Cardiac muscle cell (in vitro differentiated cells and primary cell): ENCODE data around the gene CPT1A. TPM values are rescaled to one million over a fixed set of nuclear protein-coding genes. Genes with fewer than 3 reads are reported as not detected.

Source experiments
- DNase-seq, 2 donors: peaks; one replicate each; pipeline versions ENCODE4 v3.0.0 to v3.0.0-alpha.2; 2010 to 2017; ENCODE audit warnings: low read depth in 1 of 2, low spot score in 1 of 2
- H3K27ac ChIP-seq: fragments of 200-600 bp; sonication (generic); 2 replicates; pipeline ENCODE4 v1.5.1; 2016
- H3K27me3 ChIP-seq: fragments of 200-600 bp; sonication (generic); 2 replicates; pipeline ENCODE4 v1.6.0; 2016; ENCODE audit warnings: control low read depth
- H3K36me3 ChIP-seq: fragments of 200-600 bp; sonication (generic); 2 replicates; pipeline ENCODE4 v1.5.1; 2016; ENCODE audit warnings: control low read depth
- H3K4me1 ChIP-seq: fragments of 200-600 bp; sonication (generic); 2 replicates; pipeline ENCODE4 v1.8.1; 2017; ENCODE audit warnings: low read depth, mild to moderate bottlenecking, mixed run types
- H3K4me3 ChIP-seq: fragments of 200-600 bp; sonication (generic); 2 replicates; pipeline ENCODE4 v1.5.1; 2016; ENCODE audit warnings: mild to moderate bottlenecking
- H3K9me3 ChIP-seq: fragments of 200-600 bp; sonication (generic); 2 replicates; pipeline ENCODE4 v1.5.1; 2017; ENCODE audit warnings: low read depth, mild to moderate bottlenecking, control low read depth
- polyA plus RNA-seq: library from polyadenylated mRNA; unstranded; fragments of >200 nt; fragmentation: Nextera tagmentation; extraction: Ambion mirVana; gene quantifications from 2 replicates; pipeline ENCODE4 v1.2.1, GENCODE V29; 2016
- total RNA-seq: library from RNA; depleted of rRNA; stranded (reverse); fragments of >200 nt; gene quantifications from 2 replicates; pipeline ENCODE4 v1.2.3, GENCODE V29; 2016
- TF ChIP-seq, protein P1 (sequence below): IDR thresholded peaks from 2 replicates; pipeline ENCODE4 v1.5.1; 2012; ENCODE audit warnings: low read depth, mild to moderate bottlenecking, low read length

The CPT1A gene
- total and polyA plus RNA-seq, 2 experiments from 2014 or later = 2.1 to 7.4 TPM

DNA sequence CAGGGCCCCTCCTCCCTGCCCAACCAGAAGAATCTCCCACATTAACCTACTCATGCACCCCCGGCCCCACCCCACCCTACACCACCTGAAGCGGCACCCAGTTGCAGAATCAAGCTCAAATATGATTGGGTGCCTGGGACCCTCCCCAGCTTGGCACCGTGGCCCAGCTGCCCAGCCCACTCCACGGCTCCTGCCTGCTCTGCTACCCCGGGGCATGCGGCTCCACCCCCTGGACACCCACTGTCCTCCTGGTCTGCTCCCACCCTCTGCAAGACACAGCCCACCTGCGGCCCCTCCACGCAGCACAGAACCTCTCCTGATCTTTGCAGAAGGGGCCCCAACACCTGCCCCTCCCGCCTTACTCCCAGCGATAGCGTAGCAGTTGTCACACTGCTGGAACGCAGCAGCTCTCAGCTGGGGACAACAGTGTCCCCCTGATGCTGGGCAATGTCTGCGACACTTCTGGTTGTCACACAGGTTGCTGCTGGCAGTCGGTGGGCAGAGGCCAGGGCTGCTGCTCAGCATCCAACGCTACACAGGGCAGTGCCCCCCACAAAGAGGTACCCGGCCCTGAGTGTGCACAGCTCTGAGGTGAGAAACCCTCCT is 58.4 kb downstream of the CPT1A start:
- TF ChIP-seq, protein P1, sequence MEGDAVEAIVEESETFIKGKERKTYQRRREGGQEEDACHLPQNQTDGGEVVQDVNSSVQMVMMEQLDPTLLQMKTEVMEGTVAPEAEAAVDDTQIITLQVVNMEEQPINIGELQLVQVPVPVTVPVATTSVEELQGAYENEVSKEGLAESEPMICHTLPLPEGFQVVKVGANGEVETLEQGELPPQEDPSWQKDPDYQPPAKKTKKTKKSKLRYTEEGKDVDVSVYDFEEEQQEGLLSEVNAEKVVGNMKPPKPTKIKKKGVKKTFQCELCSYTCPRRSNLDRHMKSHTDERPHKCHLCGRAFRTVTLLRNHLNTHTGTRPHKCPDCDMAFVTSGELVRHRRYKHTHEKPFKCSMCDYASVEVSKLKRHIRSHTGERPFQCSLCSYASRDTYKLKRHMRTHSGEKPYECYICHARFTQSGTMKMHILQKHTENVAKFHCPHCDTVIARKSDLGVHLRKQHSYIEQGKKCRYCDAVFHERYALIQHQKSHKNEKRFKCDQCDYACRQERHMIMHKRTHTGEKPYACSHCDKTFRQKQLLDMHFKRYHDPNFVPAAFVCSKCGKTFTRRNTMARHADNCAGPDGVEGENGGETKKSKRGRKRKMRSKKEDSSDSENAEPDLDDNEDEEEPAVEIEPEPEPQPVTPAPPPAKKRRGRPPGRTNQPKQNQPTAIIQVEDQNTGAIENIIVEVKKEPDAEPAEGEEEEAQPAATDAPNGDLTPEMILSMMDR = no peak
- no peaks in the 10 kb centered on the region for H3K36me3 ChIP-seq

GRCh38 chr11:68782711-68783110 is 59.0 kb downstream of the CPT1A start:
- Histone ChIP-seq H3K4me3 (no peak overlapping the region), H3K27ac (no peak overlapping the region), H3K9me3 (no peaks in the 10 kb centered on the region), H3K36me3 (no peaks in the 10 kb centered on the region), H3K4me1 (peaks cover 8% of the 10 kb centered on the region), H3K27me3 (no peaks in the 10 kb centered on the region)
- TF ChIP-seq, protein P1 = no peak
- DNase-seq = no peak

More for the DNA sequence above, 58.4 kb downstream of the CPT1A start:
- H3K27me3 ChIP-seq = no peaks in the 10 kb centered on the region
- H3K4me3 ChIP-seq = no peak overlapping the region
- H3K9me3 ChIP-seq = no peaks in the 10 kb centered on the region
- no peak overlapping the region for H3K27ac ChIP-seq
- peaks cover 8% of the 10 kb centered on the region for H3K4me1 ChIP-seq
- DNase-seq = peak in 1 of 2 donors; percentile 59

DNA sequence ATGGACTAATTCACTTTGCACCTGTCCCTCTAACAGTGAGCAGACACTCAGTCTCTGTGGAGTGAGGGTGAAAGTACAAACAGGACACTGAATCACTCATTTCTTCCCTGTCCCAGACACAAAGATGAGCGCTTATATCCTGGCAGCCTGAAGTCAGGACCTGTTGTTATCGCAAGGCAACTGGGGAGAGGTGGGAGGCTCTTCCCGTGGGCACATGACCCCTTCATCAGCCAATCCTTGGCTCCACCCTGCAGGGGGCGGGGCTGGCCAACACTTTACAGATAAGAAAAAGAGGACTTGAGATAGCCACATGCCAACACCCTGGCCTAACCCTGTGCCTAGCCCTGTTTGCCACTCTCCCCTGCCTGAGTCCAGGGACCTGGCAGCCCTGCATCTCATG is 60.9 kb downstream of the CPT1A start:
- H3K36me3 ChIP-seq = no peaks in the 10 kb centered on the region
- peak; percentile 19 to 41 for DNase-seq
- H3K4me1 ChIP-seq = peaks cover 8% of the 10 kb centered on the region
- H3K27ac ChIP-seq = no peak overlapping the region
- no peaks in the 10 kb centered on the region for H3K9me3 ChIP-seq
- H3K4me3 ChIP-seq = no peak overlapping the region
- no peaks in the 10 kb centered on the region for H3K27me3 ChIP-seq
- TF ChIP-seq, protein P1 = no peak

GRCh38 chr11:68778205-68778604 is 63.5 kb downstream of the CPT1A start:
- Histone ChIP-seq H3K9me3 (no peaks in the 10 kb centered on the region), H3K27ac (no peak overlapping the region), H3K4me1 (peaks cover 2% of the 10 kb centered on the region), H3K4me3 (no peak overlapping the region), H3K36me3 (no peaks in the 10 kb centered on the region), H3K27me3 (no peaks in the 10 kb centered on the region)
- TF ChIP-seq, protein P1 = no peak
- no peak for DNase-seq

DNA sequence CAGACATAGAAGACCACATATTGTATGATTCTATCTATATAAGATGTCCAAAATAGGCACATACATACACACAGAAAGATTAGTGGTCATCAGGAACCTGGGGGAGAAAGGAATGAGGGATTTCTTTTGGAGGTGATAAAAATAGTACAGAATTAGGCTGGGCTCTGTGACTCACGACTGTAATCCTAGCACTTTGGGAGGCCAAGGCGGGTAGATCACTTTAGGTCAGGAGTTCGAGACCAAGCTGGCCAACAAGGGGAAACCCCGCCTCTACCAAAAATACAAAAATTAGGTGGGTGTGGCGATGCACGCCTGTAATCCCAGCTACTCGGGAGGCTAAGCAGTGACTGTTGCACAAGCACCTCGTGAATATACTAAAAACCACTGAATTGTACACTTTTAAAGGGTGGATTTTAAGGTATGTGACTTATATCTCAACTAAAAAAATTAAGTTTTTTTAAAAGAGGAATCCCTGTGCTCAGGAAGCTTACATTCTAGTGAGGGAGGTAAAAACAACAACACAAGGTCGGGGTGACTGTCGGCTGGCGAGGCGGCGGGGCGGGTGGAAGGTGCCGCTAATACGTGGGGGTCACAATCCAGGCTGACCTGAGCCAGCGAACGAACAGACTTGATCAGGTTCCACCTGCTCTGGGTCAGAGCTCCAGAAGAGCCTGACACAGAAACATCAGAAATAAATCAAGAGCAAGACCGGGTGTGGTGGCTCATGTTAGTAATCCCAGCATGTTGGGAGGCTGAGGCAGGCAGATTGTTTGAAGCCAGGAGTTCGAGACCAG is 65.1 kb downstream of the CPT1A start:
- Histone ChIP-seq H3K36me3 (no peaks in the 10 kb centered on the region), H3K4me1 (no peaks in the 10 kb centered on the region), H3K9me3 (no peaks in the 10 kb centered on the region), H3K27ac (no peak overlapping the region), H3K27me3 (no peaks in the 10 kb centered on the region), H3K4me3 (no peak overlapping the region)
- TF ChIP-seq, protein P1 = no peak
- no peak for DNase-seq
